HG03439 (cell line): ENCODE measurements around the gene WWTR1.

Experiments
- ATAC-seq: cut with Tn5 transposase; IDR thresholded peaks from one replicate; pipeline ENCODE4 v1.9.1; 2021; ENCODE audit warnings: mild to moderate bottlenecking, moderate library complexity; ENCODE audit not compliant: unreplicated experiment

Gene WWTR1

DNA sequence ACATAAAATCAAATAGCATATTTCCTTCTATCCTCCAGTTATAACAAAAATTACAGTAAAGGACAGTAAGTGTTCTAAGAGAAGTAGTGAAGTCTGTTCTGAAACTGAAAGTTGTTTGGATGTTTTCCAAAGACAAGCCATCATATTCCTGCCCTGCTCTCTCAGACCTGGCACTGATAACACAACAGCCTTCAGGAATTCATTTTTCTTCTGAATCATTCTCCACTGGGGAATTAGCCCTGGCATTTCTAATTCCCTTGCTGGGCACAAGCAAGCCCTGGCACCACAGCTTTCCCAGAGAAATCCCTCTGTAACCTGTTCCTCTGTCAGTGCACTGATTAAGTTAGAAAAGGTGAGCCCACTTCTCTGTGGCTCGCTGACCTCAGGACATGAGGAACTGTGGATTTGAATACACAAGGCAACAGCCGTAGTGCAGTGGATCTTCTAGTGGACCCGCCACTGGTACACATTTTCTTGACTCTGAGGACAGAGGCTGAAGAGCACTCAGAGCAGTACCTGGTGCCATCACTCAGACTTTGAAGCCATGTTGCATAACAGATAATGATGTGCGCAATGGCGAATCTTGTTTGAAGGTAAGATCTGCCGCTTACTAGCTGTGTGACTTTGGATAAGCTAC lies 61.6 kb downstream of the WWTR1 start:
- no peak for ATAC-seq

DNA sequence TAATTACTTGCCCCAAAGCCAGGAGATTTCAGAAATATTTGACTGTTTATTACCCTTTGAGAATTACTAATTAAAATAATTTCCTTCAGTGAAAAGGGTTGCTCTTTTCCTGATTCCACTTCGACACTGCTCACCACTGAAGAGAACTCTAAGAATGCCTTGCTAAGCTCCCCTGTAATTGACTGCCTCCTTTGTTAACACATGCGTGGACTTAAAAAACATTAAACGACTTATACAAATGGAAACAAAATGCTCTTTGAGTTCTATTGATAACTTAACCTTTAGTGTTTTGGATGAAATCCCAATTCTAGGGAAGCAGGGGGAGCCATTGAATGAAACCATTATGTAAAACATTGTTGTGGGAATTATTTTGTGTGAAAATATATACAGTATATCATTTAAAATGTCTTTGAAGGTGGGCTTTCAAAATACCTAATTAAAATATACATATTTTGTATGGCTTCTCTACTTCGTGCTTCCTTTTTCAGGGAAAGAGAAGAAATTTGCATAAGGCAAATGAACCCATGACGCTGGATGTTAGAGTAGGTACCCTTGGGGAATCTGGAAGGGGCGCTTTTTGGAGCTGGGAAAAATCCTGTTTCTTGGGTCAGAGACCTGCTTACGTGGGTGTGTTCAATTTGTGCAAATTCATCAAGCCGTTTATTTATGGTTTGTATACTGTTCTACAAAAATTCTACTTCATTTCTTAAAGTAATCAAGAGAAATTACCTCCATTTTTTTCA lies 64.2 kb downstream of the WWTR1 start:
- no peak for ATAC-seq

- ATAC-seq, result no peak
These were observed 65.0 kb downstream of the WWTR1 start for GRCh38 chr3:149592758-149593240.

DNA sequence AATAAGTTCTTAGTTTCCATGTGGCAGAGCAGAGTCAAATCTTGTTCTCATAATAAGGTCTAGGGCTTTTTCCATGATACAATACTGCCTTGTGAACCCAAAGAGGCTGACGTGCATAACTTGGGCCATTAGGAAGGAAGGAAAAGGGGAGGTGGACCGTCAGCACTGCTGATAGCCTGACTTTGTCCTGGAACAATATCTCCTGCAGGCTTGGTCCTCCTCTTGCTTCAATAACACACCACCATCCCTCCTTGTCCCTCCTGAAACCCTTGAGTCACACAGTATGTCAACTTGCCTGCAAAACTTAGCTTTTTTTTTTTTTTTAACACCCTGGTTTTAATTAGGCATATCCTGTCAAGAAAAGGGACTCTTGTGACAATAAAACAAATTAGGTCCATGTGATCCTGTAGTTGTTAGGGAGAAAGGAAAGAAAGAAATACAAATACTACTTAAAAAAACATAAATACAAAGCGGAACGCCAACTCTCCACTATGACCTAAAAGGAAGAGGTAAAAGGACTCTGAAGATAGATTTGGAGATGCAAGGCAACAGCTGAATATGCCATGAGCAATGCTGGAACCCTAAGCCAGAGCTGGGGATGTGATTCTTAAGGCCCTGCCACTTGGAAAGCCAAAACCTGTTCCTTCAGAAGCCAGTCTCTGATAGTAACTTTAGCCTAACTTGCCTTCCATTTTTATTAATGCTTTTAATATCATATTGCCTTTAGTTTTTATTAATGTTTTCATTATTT lies 67.0 kb downstream of the WWTR1 start:
- no peak for ATAC-seq

GRCh38 chr3:149589332-149589731 lies 68.5 kb downstream of the WWTR1 start:
- ATAC-seq, result no peak

DNA sequence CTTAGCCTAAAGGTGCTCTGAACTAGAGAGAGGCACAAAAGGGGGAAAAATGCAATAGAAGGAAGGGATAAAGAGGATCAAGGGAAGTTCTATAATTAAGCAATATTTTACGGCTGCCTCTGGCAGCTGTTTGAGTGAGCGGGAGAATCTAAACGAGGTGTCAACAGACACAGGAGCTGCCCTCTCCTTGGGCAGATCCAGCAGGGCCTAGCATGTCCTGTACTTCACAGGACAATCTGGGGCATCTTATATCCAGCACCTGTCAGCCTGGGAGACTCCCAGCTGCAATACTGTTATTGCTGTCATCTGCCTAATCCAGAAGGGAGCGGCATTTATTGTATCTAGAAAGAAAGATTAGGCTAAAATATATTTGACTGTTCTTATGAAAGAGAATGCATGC lies 68.9 kb downstream of the WWTR1 start:
- ATAC-seq, result no peak

DNA sequence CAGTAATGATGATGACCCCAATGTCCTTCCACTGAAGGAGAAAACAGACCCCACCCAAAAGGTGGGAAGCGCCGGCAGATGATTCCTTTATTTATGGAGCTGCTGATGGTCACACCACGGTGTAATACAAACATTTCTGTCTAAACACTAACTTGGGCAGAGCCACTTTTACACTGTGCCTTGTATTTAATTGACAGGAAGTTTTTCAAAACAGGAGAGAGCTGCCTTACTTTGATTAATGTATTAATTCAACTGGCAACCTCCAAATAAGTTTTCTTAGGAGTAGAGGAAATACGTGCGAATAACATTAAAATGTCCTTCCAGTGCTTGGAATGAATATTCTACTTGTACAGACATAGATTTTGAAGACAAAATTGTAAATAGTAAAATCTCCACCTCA lies 70.4 kb downstream of the WWTR1 start:
- ATAC-seq, result no peak

- ATAC-seq, result no peak
These were observed 71.0 kb downstream of the WWTR1 start for GRCh38 chr3:149586871-149587270.

DNA sequence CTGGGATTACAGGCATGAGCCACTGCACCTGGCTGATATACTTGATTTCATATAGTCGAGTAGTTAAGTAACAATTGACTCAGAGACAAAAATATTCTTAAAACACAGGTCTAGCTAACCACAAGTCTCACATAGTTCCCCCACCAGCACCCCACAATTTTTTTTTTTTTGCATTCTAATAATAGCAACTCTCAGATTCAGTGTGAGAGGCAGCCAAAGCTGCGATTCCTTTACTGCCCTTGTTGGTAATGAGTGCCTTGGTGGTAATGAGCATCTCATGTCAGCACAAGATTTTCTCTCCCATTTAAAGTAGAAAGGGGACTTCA lies 72.5 kb downstream of the WWTR1 start:
- peak; percentile 86 for ATAC-seq

DNA sequence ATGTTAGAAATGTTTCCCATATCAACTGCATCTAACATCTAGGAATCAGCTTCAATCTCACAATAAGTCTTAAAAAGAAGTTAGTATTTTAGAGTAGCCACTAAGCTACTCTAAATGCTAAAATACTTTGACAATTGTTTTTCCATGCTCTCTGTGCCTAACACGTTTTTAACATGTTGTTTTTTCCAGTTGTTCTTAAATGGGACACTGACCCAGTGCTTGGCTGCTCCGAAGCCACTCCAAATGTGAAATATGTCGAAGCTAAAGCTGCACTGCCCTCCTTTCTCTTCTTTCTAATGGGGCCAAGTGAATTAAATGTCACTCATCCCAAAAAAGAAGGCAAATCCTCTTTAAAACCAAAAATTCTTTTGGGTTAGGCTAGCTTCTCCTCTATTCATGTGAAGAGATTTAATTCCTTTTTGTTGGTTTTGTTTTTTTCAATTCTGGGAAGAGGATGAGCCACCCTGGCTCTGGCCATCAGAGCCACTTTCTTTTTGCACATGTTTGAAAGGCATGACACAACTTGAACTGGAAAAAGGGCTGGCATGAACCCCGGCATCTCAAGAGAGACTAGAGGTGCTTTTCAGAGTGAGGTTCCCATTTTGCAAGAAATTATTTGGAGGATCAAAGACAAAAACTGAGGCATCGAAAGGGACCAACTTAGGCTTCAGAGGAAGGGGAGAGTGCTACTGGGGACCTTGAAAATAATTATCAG lies 73.7 kb downstream of the WWTR1 start:
- no peak for ATAC-seq

DNA sequence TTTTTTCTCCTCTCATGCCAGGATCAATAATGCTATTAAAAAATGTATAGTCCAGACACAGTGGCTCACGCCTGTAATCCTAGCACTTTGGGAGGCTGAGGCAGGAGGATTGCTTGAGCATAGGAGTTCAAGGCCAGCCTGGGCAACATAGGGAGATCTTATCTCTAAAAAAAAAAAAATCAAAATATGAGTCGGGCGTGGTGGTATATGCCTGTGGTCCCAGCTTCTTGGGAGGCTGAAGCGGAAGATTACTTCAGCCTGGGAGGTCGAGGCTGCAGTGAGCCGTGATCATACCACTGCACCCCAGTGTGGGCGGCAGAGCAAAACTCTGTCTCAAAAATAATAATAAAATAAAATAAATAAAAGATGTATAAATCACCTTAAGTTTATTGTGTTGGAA lies 75.4 kb downstream of the WWTR1 start:
- no peak for ATAC-seq

DNA sequence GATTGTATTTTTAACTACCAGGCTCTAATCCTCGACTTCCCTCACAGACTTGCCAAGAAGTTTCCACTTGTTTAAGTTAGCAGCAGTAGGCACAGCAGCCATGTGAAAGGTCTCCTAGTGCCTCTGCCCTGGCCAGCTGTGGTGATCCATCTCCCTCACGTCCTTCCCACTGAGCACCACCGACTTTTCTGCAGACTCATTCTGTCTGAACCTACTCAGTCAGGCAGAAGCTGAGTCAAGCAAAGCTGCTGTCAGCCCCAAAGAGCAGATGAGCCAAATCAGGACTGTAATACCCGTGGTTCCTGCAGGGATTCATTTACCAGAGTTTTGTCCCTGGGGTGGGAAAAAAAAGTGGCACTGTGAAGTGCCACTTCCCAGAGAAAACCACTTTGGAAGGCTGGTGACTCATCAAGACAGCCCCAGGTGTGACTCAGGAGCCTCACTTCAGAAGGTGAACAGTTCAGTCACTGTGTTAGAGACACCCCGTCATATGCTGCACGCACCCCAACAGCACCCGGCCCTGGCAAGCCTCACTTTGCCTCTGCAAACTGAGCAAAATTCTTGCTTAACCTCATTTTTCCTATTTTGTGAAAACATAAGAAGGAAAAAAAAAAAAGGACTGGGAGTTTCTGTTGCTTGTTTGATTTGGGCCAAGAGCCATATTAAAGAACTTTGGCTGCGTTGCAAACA lies 76.0 kb downstream of the WWTR1 start:
- no peak for ATAC-seq

DNA sequence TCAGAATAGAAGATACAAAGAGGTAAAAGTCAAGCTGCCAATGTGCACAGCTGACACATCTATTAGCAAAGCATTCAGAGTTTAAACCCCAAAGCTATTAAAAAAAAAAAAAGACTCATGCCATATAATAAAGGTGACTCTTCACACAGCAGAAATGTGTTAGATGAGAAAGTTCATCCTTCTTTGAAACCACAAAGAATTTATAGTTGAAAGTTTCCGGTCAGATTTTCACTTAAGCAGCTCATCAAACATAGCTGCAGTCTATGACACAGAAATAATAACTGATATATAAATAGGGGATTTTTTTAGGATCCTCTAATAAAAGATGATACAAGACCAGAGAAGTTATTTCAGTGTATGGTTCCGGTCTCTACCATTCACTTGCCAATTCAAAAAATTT lies 76.6 kb downstream of the WWTR1 start:
- ATAC-seq, result no peak

- no peak for ATAC-seq
These were observed 77.8 kb downstream of the WWTR1 start for GRCh38 chr3:149579838-149580542.

DNA sequence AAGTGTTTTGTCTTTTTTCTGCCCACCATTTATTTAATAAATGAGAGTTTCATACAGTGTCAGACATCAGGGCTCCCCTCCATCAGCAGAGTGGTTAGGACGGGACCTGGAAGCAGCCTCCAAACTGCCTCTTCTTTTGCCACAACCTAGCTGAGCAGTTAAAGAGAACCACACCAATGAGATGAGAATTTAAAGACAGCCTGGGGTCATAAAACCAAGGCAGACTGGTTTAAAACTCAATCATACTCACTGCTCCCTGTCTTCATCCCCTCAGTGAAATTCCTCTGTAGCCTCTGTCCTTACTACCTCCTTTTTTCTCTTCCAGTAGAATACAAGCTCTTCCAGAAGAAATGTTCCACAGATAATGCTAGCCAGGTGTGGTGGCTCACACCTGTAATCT lies 78.7 kb downstream of the WWTR1 start:
- ATAC-seq, result no peak

DNA sequence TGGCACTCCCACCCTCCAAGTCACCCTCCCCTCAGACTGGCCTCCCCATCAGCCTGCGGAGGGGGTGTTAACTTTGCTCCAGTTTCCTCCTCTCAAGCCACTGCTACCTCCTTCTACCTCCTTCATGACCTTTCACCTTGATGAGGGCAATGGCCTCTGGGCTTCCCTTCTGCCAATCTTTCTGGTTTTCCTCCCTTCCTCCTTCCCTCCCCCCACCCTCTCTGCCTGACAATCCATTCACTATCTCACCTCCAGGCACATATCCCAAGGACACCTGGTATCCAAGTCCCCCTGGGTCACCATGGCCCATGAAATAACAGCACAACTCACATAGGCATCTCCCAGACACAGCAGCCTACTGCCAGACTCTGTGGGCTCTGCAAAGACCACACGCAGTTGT lies 80.0 kb downstream of the WWTR1 start:
- ATAC-seq, result no peak

- no peak for ATAC-seq
These were observed 81.8 kb downstream of the WWTR1 start for GRCh38 chr3:149575961-149576564.

DNA sequence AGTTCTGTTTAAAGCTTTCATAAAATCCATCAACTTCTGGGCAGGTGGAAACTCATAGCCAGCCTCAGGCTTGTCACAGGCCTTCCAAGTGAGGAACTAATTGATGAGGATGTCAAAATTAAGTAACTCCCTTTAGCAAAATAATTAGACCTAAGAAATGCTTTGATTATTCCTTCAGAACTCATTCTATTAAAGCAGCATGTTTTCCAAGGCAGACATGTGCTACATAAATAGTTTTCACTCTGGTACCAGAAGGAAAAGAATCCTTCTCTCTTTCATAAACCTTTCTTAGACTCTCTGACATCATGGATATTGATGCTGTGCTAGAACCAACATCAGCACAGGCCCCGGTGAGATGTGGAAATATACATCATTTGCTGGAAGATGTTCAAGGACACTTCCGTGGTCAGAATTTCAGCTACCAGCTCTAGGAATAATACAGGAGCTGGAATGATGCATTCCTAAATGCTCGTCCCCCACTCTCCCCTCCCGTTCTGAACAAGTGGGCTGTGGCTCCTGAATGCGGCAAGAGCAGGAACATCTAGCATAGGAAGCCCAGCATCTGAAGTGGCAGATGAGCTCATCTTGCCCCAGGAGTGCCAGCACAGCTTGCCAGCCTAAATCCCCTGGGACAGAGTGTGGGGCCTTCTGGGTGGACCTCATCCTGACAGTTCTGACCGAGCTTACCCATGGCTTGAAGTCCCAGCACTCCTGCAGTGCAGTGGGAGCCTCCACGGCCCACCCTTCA lies 82.4 kb downstream of the WWTR1 start:
- no peak for ATAC-seq

GRCh38 chr3:149572796-149573414 lies 84.9 kb downstream of the WWTR1 start:
- no peak for ATAC-seq
